ENCODE measurements around the gene IRF2BP2. TPM values are rescaled to one million over a fixed set of nuclear protein-coding genes. Genes with fewer than 3 reads are reported as not detected.

IRF2BP2 gene
- polyA plus RNA-seq, 3 donors, result 144 to 171 (median 166) TPM

Other genes with a start within 250 kb of the IRF2BP2 start
- 10 to 100 TPM; 34.2 to 36.0 (median 34.6) TPM for gene COA6, start 236.7 kb downstream of the IRF2BP2 start, polyA plus RNA-seq (ENCODE audit: insufficient read length in 3 of 3)
- 10 to 100 TPM; 45.9 to 94.9 (median 60.7) TPM for gene TARBP1, start 131.0 kb downstream of the IRF2BP2 start, polyA plus RNA-seq (ENCODE audit: insufficient read length in 3 of 3)

All from renal cortex interstitium (tissue), 3 donors.